HFFc6 (cell line): ENCODE results near the gene CCKAR. TPM values are rescaled to one million over a fixed set of nuclear protein-coding genes. Genes with fewer than 3 reads are reported as not detected.

ENCODE experiments used
- DNase-seq: peaks from one replicate; pipeline ENCODE4 v3.0.0-alpha.2; 2018
- H3K27ac Mint-ChIP-seq: 2 replicates; pipeline ENCODE4 v1.8.0; 2020; ENCODE audit warnings: mild to moderate bottlenecking, mixed read lengths
- H3K27me3 Mint-ChIP-seq: 2 replicates; pipeline ENCODE4 v1.8.0; 2021; ENCODE audit warnings: mild to moderate bottlenecking, moderate library complexity, mixed read lengths; ENCODE audit not compliant: insufficient read depth
- H3K36me3 Mint-ChIP-seq: 2 replicates; pipeline ENCODE4 v1.8.0; 2021; ENCODE audit warnings: low read depth, mixed read lengths
- H3K4me1 Mint-ChIP-seq: 2 replicates; pipeline ENCODE4 v1.8.0; 2020; ENCODE audit warnings: low read depth, mixed read lengths
- H3K4me3 Mint-ChIP-seq: 2 replicates; pipeline ENCODE4 v1.8.0; 2020; ENCODE audit warnings: mild to moderate bottlenecking, moderate library complexity, mixed read lengths
- H3K9me3 Mint-ChIP-seq: 2 replicates; pipeline ENCODE4 v1.8.0; 2020; ENCODE audit warnings: mild to moderate bottlenecking, mixed read lengths
- CTCF ChIP-seq: fragments of 200-600 bp; sonication (generic); IDR thresholded peaks from 2 replicates; pipeline ENCODE4 v1.5.0; 2021; ENCODE audit warnings: antibody characterized with exemption, mild to moderate bottlenecking
- total RNA-seq, 6 experiments: library from RNA; stranded (reverse); fragmentation: NEBNext Ultra II Directional; extraction: Animal tissue kit (Norgen Biotek cat#: 25700); gene quantifications; 2 replicates in 1 of 6; 3 replicates in 5 of 6; pipeline ENCODE4 v1.2.3, GENCODE V29; 2021

Gene CCKAR
- total RNA-seq, 6 experiments from 2014 or later, result not detected

DNA sequence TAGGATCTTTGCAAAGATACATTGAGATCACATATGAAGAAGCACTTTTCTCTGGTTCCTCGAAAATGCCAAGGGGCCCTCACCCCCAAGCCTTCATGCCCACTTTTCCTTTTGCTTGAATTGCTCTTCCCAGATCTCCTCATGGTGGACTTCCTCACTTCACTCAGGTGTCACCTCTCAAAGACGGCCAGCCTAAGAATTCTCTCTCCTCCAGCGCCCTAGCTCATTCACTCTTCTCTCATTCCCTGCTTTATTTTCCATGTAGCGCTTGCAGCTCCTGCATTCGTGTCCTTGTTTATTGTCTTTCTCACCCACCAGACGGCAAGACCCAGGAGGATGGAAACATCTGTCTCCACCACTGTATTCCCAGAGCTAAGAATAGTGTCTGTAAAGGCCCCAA is 32.9 kb downstream of the CCKAR start:
- Mint-ChIP-seq H3K4me3 (no peak overlapping the region), H3K27ac (no peak overlapping the region), H3K27me3 (peaks cover 4% of the 10 kb centered on the region), H3K36me3 (no peaks in the 10 kb centered on the region), H3K9me3 (no peaks in the 10 kb centered on the region; the same call in 1 of the 2 replicates), H3K4me1 (peaks cover 14% of the 10 kb centered on the region)
- no peak for DNase-seq
- no peak for TF ChIP-seq CTCF

DNA sequence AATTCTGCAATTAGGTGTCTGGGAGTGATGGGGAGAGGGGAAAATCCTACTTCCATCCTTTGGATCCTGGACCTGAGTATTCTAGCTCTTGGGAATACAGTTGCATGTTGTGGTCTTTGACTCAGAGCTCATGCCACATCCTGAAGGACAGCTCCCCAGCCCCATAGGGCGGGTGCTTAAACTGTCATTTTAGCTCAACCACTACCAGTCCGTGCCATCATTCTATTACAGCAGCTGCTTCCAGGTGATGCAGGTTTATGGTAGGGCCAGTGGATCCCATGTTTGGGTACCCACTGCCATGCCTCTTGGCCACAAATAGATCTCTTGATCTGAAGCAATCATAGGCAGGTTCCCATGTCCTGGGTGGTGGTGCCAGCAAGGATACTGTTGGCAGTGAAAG is 34.7 kb downstream of the CCKAR start:
- no peak overlapping the region for H3K27ac Mint-ChIP-seq
- peaks cover 24% of the 10 kb centered on the region for H3K4me1 Mint-ChIP-seq
- DNase-seq, result no peak
- TF ChIP-seq CTCF, result no peak
- H3K36me3 Mint-ChIP-seq, result no peaks in the 10 kb centered on the region
- H3K4me3 Mint-ChIP-seq, result no peak overlapping the region
- peaks cover 14% of the 10 kb centered on the region for H3K27me3 Mint-ChIP-seq
- H3K9me3 Mint-ChIP-seq, result no peaks in the 10 kb centered on the region; the same call in 1 of the 2 replicates

GRCh38 chr4:26454961-26455360 is 35.3 kb downstream of the CCKAR start:
- H3K27ac Mint-ChIP-seq, result no peak overlapping the region
- TF ChIP-seq CTCF, result no peak
- no peak for DNase-seq
- peaks cover 19% of the 10 kb centered on the region for H3K27me3 Mint-ChIP-seq
- no peak overlapping the region for H3K4me3 Mint-ChIP-seq
- no peaks in the 10 kb centered on the region; the same call in 1 of the 2 replicates for H3K9me3 Mint-ChIP-seq
- H3K4me1 Mint-ChIP-seq, result peaks cover 22% of the 10 kb centered on the region
- H3K36me3 Mint-ChIP-seq, result no peaks in the 10 kb centered on the region

DNA sequence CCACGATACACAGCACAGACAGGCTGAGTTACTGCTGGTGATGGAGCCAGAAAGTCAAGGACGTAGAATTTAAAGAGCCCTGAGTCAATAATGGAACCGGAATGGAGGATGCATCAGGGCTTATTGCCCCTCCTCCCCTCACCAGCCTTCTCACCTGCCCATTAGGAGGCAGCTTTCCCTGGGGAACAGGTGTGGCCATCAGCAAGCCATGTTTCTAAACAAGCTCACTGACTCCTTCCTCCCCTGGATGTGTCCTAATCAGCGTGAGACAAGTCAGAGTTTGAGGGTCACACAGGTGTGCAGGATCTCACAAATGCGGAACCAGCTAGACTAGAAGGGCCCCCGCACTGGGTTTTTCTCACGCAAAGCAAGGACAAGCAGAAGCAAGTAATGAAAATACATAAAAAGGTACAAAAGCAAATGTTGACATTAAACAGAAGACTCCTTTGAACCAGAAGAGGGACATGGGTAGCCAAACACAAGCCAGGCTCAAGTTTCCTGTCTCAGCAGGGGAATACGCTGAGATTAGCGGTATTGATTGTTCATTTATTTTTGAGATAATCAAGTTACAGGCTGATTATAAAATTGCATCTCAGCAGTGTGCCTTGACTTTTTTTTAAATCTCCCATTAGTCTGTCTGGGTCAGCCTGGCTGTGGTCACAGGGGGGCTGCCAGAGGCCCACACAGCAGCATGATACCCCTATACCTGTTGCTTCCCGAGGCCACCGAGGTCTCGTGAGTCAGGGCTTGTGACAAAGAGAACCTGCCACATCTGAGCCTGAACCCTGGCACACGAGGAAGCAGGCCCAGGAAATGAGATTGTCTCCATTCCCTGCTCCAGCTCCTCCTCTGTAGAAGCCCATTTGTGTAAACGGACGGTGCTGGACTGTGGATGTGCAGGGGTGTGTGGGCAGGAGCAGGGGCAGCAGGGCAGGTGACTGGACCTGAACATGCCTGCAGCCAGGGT is 37.4 kb downstream of the CCKAR start:
- peaks cover 19% of the 10 kb centered on the region for H3K27me3 Mint-ChIP-seq
- no peaks in the 10 kb centered on the region for H3K36me3 Mint-ChIP-seq
- H3K9me3 Mint-ChIP-seq, result no peaks in the 10 kb centered on the region; the same call in 1 of the 2 replicates
- H3K4me1 Mint-ChIP-seq, result peaks cover 11% of the 10 kb centered on the region
- H3K4me3 Mint-ChIP-seq, result peak overlapping the region; percentile 37; the same call in 1 of the 2 replicates
- TF ChIP-seq CTCF, result no peak
- H3K27ac Mint-ChIP-seq, result no peak overlapping the region
- DNase-seq, result no peak

DNA sequence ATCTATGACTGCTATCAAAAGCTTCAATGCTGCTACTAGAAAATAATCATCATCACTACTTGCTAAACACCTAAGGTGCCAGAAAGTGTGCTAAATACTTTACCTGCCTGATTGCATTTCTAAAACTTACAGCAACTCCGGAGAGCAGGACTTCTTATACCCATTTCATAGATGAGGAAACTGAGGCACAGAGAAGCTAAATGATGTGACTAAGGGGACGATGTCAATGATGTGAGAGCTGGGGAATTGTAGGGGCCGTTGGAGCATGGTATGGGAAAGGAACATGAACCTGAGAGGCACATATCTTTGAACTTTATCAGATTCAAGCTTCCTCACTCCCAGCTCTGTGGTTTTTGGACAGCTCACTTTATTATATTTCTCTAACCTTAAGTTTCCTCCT is 38.7 kb downstream of the CCKAR start:
- no peak for TF ChIP-seq CTCF
- Mint-ChIP-seq H3K27ac (no peak overlapping the region), H3K4me3 (no peak overlapping the region), H3K36me3 (no peaks in the 10 kb centered on the region), H3K27me3 (peaks cover 21% of the 10 kb centered on the region), H3K4me1 (peaks cover 11% of the 10 kb centered on the region), H3K9me3 (no peaks in the 10 kb centered on the region; the same call in 1 of the 2 replicates)
- no peak for DNase-seq
